SK-N-SH treated with all-trans-retinoic acid at 6 μM for 48 hours (cell line): ENCODE data around the gene NF1.
A peak's percentile ranks its signal among the peaks of the same experiment; 100 is the strongest.

ENCODE experiments used
- ATAC-seq: fragments of 200-7000 bp; cut with Tn5 transposase; 3 replicates; pipeline ENCODE4 v1.9.1; 2020; ENCODE audit warnings: mild to moderate bottlenecking, moderate library complexity
- ARNTL ChIP-seq: fragments of 450-650 bp; formaldehyde crosslinking; IDR thresholded peaks from 2 replicates; pipeline ENCODE4 v1.5.0; 2020; ENCODE audit warnings: low read depth, mild to moderate bottlenecking, moderate library complexity, borderline replicate concordance
- BACH2 ChIP-seq: fragments of 250-450 bp; sonication (Bioruptor Pico); IDR thresholded peaks from 2 replicates; pipeline ENCODE4 v1.9.0; 2021; ENCODE audit warnings: mild to moderate bottlenecking, borderline replicate concordance
- CREB5 ChIP-seq: fragments of 250-450 bp; sonication (Bioruptor Pico); IDR thresholded peaks from 2 replicates; pipeline ENCODE4 v1.5.1; 2020; ENCODE audit warnings: low read depth, mild to moderate bottlenecking, moderate library complexity
- CSDC2 ChIP-seq: fragments of 250-450 bp; sonication (Bioruptor Pico); IDR thresholded peaks from 2 replicates; pipeline ENCODE4 v1.5.0; 2020; ENCODE audit warnings: mild to moderate bottlenecking, moderate library complexity
- CSRNP3 ChIP-seq: fragments of 250-450 bp; sonication (Bioruptor Pico); IDR thresholded peaks from 2 replicates; pipeline ENCODE4 v1.5.1; 2021; ENCODE audit warnings: mild to moderate bottlenecking, moderate library complexity
- ESRRG ChIP-seq: fragments of 250-450 bp; sonication (Bioruptor Pico); IDR thresholded peaks from 2 replicates; pipeline ENCODE4 v1.6.1; 2021; ENCODE audit warnings: mild to moderate bottlenecking
- GLIS3 ChIP-seq: fragments of 250-450 bp; sonication (Bioruptor Pico); IDR thresholded peaks from 2 replicates; pipeline ENCODE4 v1.5.0; 2020; ENCODE audit warnings: mild to moderate bottlenecking, moderate library complexity
- ISL1 ChIP-seq: fragments of 250-450 bp; sonication (Bioruptor Pico); IDR thresholded peaks from 2 replicates; pipeline ENCODE4 v2.1.2; 2022; ENCODE audit warnings: mild to moderate bottlenecking, moderate library complexity
- OSR1 ChIP-seq: fragments of 250-450 bp; sonication (Bioruptor Pico); IDR thresholded peaks from 2 replicates; pipeline ENCODE4 v1.8.0; 2022; ENCODE audit warnings: moderate library complexity, mild to moderate bottlenecking, inconsistent platforms
- PATZ1 ChIP-seq: fragments of 250-450 bp; sonication (Bioruptor Pico); IDR thresholded peaks from 2 replicates; pipeline ENCODE4 v1.8.0; 2020; ENCODE audit warnings: mild to moderate bottlenecking, moderate library complexity, borderline replicate concordance
- PPARA ChIP-seq: fragments of 250-450 bp; sonication (Bioruptor Pico); IDR thresholded peaks from 2 replicates; pipeline ENCODE4 v1.5.0; 2020; ENCODE audit warnings: mild to moderate bottlenecking, borderline replicate concordance
- RARB ChIP-seq: fragments of 250-450 bp; sonication (Bioruptor Pico); IDR thresholded peaks from 2 replicates; pipeline ENCODE4 v1.8.0; 2021; ENCODE audit warnings: mild to moderate bottlenecking, moderate library complexity
- SNAI2 ChIP-seq: fragments of 250-450 bp; sonication (Bioruptor Pico); IDR thresholded peaks from 2 replicates; pipeline ENCODE4 v1.5.0; 2020; ENCODE audit warnings: mild to moderate bottlenecking, moderate library complexity
- TOX ChIP-seq: fragments of 250-450 bp; sonication (Bioruptor Pico); IDR thresholded peaks from 2 replicates; pipeline ENCODE4 v1.8.0; 2021; ENCODE audit warnings: mild to moderate bottlenecking, moderate library complexity, borderline replicate concordance
- TSHZ2 ChIP-seq: fragments of 250-450 bp; sonication (Bioruptor Pico); IDR thresholded peaks from 2 replicates; pipeline ENCODE4 v1.5.0; 2020; ENCODE audit warnings: mild to moderate bottlenecking, moderate library complexity
- ZC3H10 ChIP-seq: fragments of 250-450 bp; sonication (Bioruptor Pico); IDR thresholded peaks from 2 replicates; pipeline ENCODE4 v1.5.1; 2021; ENCODE audit warnings: mild to moderate bottlenecking, moderate library complexity
- ZFP3 ChIP-seq: fragments of 250-450 bp; sonication (Bioruptor Pico); IDR thresholded peaks from 2 replicates; pipeline ENCODE4 v1.5.0; 2020; ENCODE audit warnings: mild to moderate bottlenecking, moderate library complexity
- ZFP30 ChIP-seq: fragments of 450-650 bp; formaldehyde crosslinking; IDR thresholded peaks from 2 replicates; pipeline ENCODE4 v1.5.0; 2022; ENCODE audit warnings: mild to moderate bottlenecking, moderate library complexity
- ZNF565 ChIP-seq: fragments of 450-650 bp; formaldehyde crosslinking; conservative IDR thresholded peaks from 2 replicates; pipeline ENCODE4 v1.5.0; 2020; ENCODE audit warnings: low read depth, mild to moderate bottlenecking, moderate library complexity
- ZNF70 ChIP-seq: fragments of 450-650 bp; formaldehyde crosslinking; IDR thresholded peaks from 2 replicates; pipeline ENCODE4 v1.5.0; 2020; ENCODE audit warnings: mild to moderate bottlenecking, moderate library complexity
- ZNF8 ChIP-seq: fragments of 450-650 bp; formaldehyde crosslinking; IDR thresholded peaks from 2 replicates; pipeline ENCODE4 v1.5.0; 2020; ENCODE audit warnings: mild to moderate bottlenecking, moderate library complexity

Gene NF1

GRCh38 chr17:31144836-31145235 is 50.1 kb downstream of the NF1 start:
- ATAC-seq: no peak
- TF ChIP-seq CREB5 (CRISPR knock-in tag): no peak

GRCh38 chr17:31147507-31148202 is 52.9 kb downstream of the NF1 start:
- no peak for ATAC-seq
- TF ChIP-seq ZFP3 (CRISPR knock-in tag) (no peak), TSHZ2 (no peak), ARNTL (CRISPR knock-in tag) (no peak), CSRNP3 (CRISPR knock-in tag) (no peak), ESRRG (CRISPR knock-in tag) (no peak), CSDC2 (no peak)

GRCh38 chr17:31148205-31148604 is 53.4 kb downstream of the NF1 start:
- no peak for ATAC-seq
- TF ChIP-seq OSR1 (CRISPR knock-in tag) (no peak), ZC3H10 (CRISPR knock-in tag) (no peak), ESRRG (CRISPR knock-in tag) (no peak), ARNTL (CRISPR knock-in tag) (no peak), ISL1 (CRISPR knock-in tag) (no peak), RARB (CRISPR knock-in tag) (no peak), BACH2 (CRISPR knock-in tag) (no peak), ZNF565 (no peak), TOX (CRISPR knock-in tag) (no peak), CREB5 (CRISPR knock-in tag) (no peak), ZFP3 (CRISPR knock-in tag) (no peak), PPARA (CRISPR knock-in tag) (no peak), ZFP30 (CRISPR knock-in tag) (no peak)

GRCh38 chr17:31152271-31152670 is 57.5 kb downstream of the NF1 start:
- no peak for TF ChIP-seq CSDC2
- TF ChIP-seq ISL1 (CRISPR knock-in tag): no peak
- ATAC-seq: no peak

- ATAC-seq: peak; percentile 72
- no peak for TF ChIP-seq ZNF70 (CRISPR knock-in tag)
- no peak for TF ChIP-seq ZFP30 (CRISPR knock-in tag)
- TF ChIP-seq ARNTL (CRISPR knock-in tag): no peak
- no peak for TF ChIP-seq OSR1 (CRISPR knock-in tag)
- no peak for TF ChIP-seq BACH2 (CRISPR knock-in tag)
- TF ChIP-seq CSRNP3 (CRISPR knock-in tag): no peak
- no peak for TF ChIP-seq ESRRG (CRISPR knock-in tag)
- no peak for TF ChIP-seq ZNF8 (CRISPR knock-in tag)
- no peak for TF ChIP-seq SNAI2
- TF ChIP-seq CREB5 (CRISPR knock-in tag): no peak
- TF ChIP-seq RARB (CRISPR knock-in tag): no peak
- TF ChIP-seq GLIS3: no peak
- TF ChIP-seq ZFP3 (CRISPR knock-in tag): no peak
- no peak for TF ChIP-seq PATZ1
- no peak for TF ChIP-seq PPARA (CRISPR knock-in tag)
These were observed 60.5 kb downstream of the NF1 start for GRCh38 chr17:31155208-31155810.
